T-helper 1 cell treated with Interleukin-12 subunit alpha and Interleukin-12 subunit beta and Interleukin-4 antibody, amounts not matched to agents 30 ng/mL and 1 ng/mL, for 36 hours (primary cell): Measurements from ENCODE around the gene PP2D1. TPM values are rescaled to one million over a fixed set of nuclear protein-coding genes. Genes with fewer than 3 reads are reported as not detected.
"Not testable (repeated sequence)": the region's sequence is repeated elsewhere in the genome, so short reads cannot be mapped to it uniquely, and the experiment has no call there.

ENCODE experiments used
- intact Hi-C: fragments of 100-400 bp; cut with micrococcal nuclease; formaldehyde crosslinking; loops from one replicate; pipeline ENCODE4 v1.15.1; 2024
- total RNA-seq: library from RNA; stranded (reverse); gene quantifications from 2 replicates; pipeline ENCODE4 v1.2.3, GENCODE V29; 2022

The PP2D1 gene
- total RNA-seq = not detected in 2 replicates

GRCh38 chr3:20012164-20012563 lies at the start of gene PP2D1:
Gene PP2D1, minus strand, starts transcription at chr3:20012264. Its CDS starts 192 bp downstream, at chr3:20012072.
- intact Hi-C loops = no loop called here

- intact Hi-C loops = loop anchor here (1.0 kb wide), 1 partner anchor 43 kb away; no protein-coding TSS in a partner anchor
Observed at GRCh38 chr3:20060974-20061685, 49.1 kb upstream of the PP2D1 start.

GRCh38 chr3:20059929-20060328 lies 47.9 kb upstream of the PP2D1 start:
- intact Hi-C loops = no loop called here

- intact Hi-C loops = no loop called here
Observed at GRCh38 chr3:20057612-20058180, 45.6 kb upstream of the PP2D1 start.

GRCh38 chr3:20056725-20057611 lies 44.9 kb upstream of the PP2D1 start:
- intact Hi-C loops = no loop called here

- intact Hi-C loops = no loop called here
Observed at GRCh38 chr3:20055842-20056241, 43.8 kb upstream of the PP2D1 start.

- intact Hi-C loops = no loop called here
Observed at GRCh38 chr3:20055020-20055775, 43.1 kb upstream of the PP2D1 start.

GRCh38 chr3:20054549-20054987 lies 42.5 kb upstream of the PP2D1 start:
- intact Hi-C loops = loop anchor here (1.0 kb wide), 3 partner anchors 13 to 107 kb away; partner anchors contain the start of gene RAB5A

GRCh38 chr3:20052851-20053250 lies 40.8 kb upstream of the PP2D1 start:
- intact Hi-C loops = no loop called here

- intact Hi-C loops = no loop called here
Observed at GRCh38 chr3:20051123-20051806, 39.2 kb upstream of the PP2D1 start.

GRCh38 chr3:20047976-20048883 lies 36.2 kb upstream of the PP2D1 start:
- intact Hi-C loops = no loop called here

- intact Hi-C loops = no loop called here
Observed at GRCh38 chr3:20047341-20047779, 35.3 kb upstream of the PP2D1 start.

- intact Hi-C loops = no loop called here
Observed at GRCh38 chr3:20046556-20046955, 34.5 kb upstream of the PP2D1 start.

GRCh38 chr3:20045141-20045540 lies 33.1 kb upstream of the PP2D1 start:
- intact Hi-C loops = not testable (repeated sequence)

- intact Hi-C loops = no loop called here
Observed at GRCh38 chr3:20043825-20044224, 31.8 kb upstream of the PP2D1 start.

GRCh38 chr3:20043396-20043795 lies 31.3 kb upstream of the PP2D1 start:
- intact Hi-C loops = no loop called here

- intact Hi-C loops = no loop called here
Observed at GRCh38 chr3:20042331-20042730, 30.3 kb upstream of the PP2D1 start.

- intact Hi-C loops = loop anchor here (1.0 kb wide), 2 partner anchors 13 to 145 kb away; partner anchors contain the start of gene SGO1
Observed at GRCh38 chr3:20041197-20041780, 29.2 kb upstream of the PP2D1 start.
